ENCODE measurements around the gene IFNLR1.
A peak's percentile ranks its signal among the peaks of the same experiment; 100 is the strongest.

The IFNLR1 gene

GRCh38 chr1:24159366-24159765 is 27.7 kb downstream of the IFNLR1 start:
- no peak for TF ChIP-seq CTCF (conservative IDR thresholded peaks at IDR 0.05; ENCODE audit: low read depth, low read length)
- no peak for DNase-seq (ENCODE audit: low read depth)

DNA sequence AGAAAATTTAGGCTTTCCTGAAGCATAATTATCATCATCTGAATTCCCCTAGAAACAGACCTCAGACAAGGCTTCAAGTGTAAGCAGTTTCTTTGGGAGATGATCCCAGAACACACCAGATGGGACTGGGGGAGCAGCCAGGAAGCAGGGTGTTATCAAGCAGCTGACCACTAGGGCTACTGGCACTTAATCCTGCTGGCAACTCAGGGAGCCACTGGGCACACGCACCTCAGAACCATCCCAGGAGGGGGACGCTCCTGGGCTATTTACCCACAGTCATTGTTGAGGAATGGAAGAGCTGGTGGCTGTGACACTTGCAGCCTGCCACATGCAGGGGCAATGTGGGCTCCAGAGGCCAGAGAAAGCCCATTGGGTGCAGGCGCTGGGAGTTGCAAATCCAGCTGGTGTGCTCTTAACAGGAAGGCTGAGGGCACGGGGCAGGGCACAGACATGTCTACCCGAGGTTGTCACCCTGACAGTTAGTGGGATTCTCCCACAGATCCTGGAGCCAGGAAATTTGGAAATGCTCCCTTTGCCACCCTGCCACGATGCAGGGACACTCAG is 29.1 kb downstream of the IFNLR1 start:
- H3K4me3 ChIP-seq (ENCODE audit: low read length): no peak overlapping the region
- TF ChIP-seq CTCF (conservative IDR thresholded peaks at IDR 0.05; ENCODE audit: low read depth, low read length): peak; percentile 49
- no peak for DNase-seq (ENCODE audit: low read depth)

More at GRCh38 chr1:24159366-24159765, 27.7 kb downstream of the IFNLR1 start:
- H3K4me3 ChIP-seq (ENCODE audit: low read length): no peak overlapping the region

DNA sequence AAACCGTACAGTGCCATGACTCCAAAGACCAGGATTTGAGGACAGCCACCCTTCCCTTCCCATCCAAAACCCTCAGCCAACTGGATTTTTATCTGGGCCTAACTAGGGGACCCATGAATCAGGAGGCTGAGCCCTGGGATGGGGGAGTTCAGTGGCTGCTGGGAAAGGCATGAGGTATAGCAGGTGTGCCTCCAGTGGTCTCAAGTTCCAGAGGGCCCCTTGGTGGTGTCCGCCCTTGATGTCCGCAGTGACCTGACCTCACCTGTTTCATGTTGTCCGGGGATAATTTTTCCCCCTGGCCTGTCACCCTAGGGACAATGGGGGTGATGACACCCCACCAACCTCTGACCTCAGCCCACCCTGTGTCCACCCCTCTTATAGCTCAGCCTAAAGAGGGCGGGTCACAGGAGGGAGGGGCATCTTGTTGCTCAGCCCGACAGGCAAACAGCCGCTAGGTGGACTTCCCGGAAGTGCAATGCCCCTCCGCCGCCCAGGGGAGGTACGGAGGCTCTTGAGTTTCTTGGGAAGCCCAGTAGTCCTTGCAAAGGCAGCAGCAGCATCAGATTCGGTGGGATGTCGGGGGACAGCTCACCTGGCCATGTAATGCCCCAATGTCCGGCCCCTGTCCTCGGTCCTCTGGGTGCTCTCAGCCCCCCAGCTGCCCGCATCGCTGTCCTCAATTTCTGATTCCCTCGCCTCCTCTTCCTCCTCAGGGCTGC is 30.4 kb downstream of the IFNLR1 start:
- no peak for TF ChIP-seq CTCF (conservative IDR thresholded peaks at IDR 0.05; ENCODE audit: low read depth, low read length)
- H3K4me3 ChIP-seq (ENCODE audit: low read length): no peak overlapping the region

DNA sequence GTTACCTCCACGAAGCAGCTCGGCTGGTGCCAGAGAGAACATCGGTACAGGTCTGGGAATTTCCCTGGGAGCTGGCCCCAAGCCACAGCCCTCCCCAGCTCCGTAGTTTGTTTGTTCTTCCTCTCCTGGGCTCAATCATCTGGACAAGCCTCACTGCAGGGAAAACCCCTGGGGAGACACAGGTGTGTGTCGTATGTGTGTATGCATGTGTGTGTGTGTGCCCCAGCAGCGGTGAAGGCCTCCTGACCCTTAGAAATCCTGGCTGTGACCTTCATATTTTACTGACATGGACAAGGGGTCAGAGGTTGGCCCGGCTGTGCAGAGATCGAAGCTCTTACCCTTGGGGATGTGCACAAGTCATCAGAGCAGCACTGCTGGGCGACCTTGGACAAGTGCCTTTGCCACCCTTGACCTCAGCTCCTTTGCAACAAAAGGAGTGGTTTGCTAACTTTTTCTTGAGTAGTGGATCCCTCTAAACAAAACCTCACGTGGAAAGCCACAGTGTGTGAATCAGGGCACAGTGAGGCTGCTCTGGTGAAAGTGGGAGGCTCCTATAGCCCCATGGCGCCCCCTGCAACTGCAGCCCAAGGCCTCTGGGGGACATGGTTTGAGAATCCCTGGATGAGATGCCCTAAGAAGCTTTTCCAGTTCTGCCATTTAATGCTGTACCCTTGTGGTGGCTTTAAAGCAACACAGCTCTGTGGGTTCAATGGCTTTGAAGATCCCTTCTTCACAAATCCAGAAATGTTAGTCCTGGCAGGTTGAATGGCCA is 31.9 kb downstream of the IFNLR1 start:
- peak; percentile 20 for TF ChIP-seq CTCF (conservative IDR thresholded peaks at IDR 0.05; ENCODE audit: low read depth, low read length)
- no peak for DNase-seq (ENCODE audit: low read depth)
- no peak overlapping the region for H3K4me3 ChIP-seq (ENCODE audit: low read length)

More for the DNA sequence above, 30.4 kb downstream of the IFNLR1 start:
- no peak for DNase-seq (ENCODE audit: low read depth)

DNA sequence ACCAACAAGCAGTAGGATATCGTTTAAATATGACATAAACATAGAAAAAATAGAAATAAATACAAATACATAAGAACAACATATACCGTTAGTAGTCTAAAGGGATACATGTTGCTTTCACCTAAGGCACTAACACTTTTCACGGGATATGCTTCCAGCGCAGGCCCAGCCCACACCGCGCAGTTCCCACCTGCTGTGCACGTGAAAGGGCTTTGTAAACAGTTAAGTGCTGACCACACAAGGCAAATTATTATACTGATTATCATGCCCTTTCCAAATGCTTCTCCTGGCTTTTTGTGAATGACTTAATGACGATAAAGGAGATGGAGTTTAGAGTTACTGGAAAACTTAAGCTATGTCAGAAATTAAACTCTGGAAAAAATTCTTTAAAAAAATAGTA is 32.9 kb downstream of the IFNLR1 start:
- H3K4me3 ChIP-seq (ENCODE audit: low read length): no peak overlapping the region
- TF ChIP-seq CTCF (conservative IDR thresholded peaks at IDR 0.05; ENCODE audit: low read depth, low read length): no peak
- DNase-seq (ENCODE audit: low read depth): no peak

DNA sequence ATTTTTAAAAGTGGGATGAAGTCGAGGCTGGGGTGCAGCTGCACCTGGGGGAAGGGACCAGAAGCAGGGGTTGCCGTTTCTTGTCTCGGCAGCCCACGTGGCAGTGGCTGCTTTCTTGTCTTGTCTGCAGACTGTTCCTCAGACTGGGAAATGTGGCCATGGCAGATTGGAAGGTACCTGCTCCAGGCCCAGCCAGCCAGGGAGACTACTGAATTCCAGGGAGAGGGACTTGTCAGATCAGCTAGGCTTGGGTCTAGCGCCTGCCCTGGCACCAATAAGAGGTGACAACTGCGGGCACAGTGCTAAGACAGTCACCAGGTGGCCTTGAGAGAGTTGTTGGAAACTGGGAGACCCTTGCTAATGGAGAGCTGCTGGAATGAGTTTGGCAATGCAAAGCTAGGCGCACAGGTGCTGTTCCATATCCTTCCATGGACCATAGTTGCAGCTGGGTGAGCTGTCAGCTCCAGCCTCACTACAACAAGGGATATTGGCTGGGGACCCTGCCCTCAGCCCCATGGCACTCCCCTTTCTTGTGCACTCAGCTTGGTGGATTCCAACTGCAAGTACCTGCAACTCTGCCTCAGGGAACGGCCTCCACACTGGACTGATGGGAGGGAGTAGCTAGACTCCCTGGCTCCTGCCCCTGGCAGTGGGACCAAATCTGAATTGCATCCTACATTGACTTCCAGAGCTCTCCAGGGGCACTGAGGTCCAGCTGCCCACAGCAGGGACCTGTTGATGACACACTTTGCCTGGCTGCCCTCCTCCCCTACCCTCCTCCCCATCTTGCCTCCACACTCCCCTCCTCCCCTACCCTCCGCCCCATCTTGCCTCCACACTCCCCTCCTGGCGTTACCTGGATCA is 34.2 kb downstream of the IFNLR1 start:
- TF ChIP-seq CTCF (conservative IDR thresholded peaks at IDR 0.05; ENCODE audit: low read depth, low read length): no peak
- DNase-seq (ENCODE audit: low read depth): no peak

More for the DNA sequence above, 34.2 kb downstream of the IFNLR1 start:
- H3K4me3 ChIP-seq (ENCODE audit: low read length): no peak overlapping the region

All from retinal pigment epithelial cell (primary cell).